Caki2 (cell line): ENCODE results near the gene CEP57. TPM values are rescaled to one million over a fixed set of nuclear protein-coding genes. Genes with fewer than 3 reads are reported as not detected.

ENCODE experiments used
- DNase-seq: peaks from one replicate; pipeline ENCODE4 v3.0.0-alpha.2; 2015; ENCODE audit warnings: low read depth
- in situ Hi-C: cut with HindIII; loops from 2 replicates; pipeline ENCODE4 v1.10.0; 2016; ENCODE audit warnings: low sequenced_read_pairs, low pct_unique_long_range_greater_than_20kb, mixed read lengths
- total RNA-seq: library from RNA; depleted of rRNA; stranded (reverse); fragments of >200 nt; shearing (Covaris generic); gene quantifications from 2 replicates; pipeline ENCODE4 v1.2.3, GENCODE V29; 2014; ENCODE audit warnings: low replicate concordance; rRNA removed

Gene CEP57
- 30.1 and 30.2 TPM in 2 replicates for total RNA-seq

- in situ Hi-C loops, result no loop called here
- peak; percentile 94 for DNase-seq
These were observed at the start of gene CEP57 for GRCh38 chr11:95790123-95790932. TSS of gene CEP57 (plus strand) at chr11:95790498. CDS start at chr11:95790699, 201 bp downstream.

GRCh38 chr11:95750101-95750500 lies 40.2 kb upstream of the CEP57 start:
- in situ Hi-C loops, result no loop called here
- no peak for DNase-seq

- DNase-seq, result no peak
- in situ Hi-C loops, result no loop called here
These were observed 38.8 kb upstream of the CEP57 start for GRCh38 chr11:95751515-95751914.

GRCh38 chr11:95760941-95761340 lies 29.4 kb upstream of the CEP57 start:
- in situ Hi-C loops, result no loop called here
- no peak for DNase-seq

DNA sequence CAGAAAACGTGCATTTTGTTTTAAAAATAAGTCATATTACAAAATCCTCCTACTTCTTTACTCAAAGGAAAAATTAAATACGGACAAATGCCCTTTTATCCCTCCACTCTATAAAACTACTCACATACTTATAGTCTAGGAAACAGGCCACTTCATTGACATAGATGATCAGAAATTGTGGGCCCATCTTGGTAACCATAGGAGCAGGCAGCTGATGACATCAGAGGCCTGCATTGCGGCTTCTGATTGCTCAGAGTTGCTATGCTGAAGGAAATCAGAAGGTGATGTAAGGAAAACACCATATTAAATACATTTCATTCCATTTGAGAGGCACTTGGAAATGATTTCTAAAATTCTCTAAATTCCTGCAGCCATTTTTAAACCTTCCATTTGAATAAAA lies 27.8 kb upstream of the CEP57 start:
- in situ Hi-C loops, result no loop called here
- DNase-seq, result no peak

GRCh38 chr11:95764267-95764898 lies 25.9 kb upstream of the CEP57 start:
- DNase-seq, result peak; percentile 20
- in situ Hi-C loops, result no loop called here

- in situ Hi-C loops, result no loop called here
- DNase-seq, result no peak
These were observed 23.6 kb upstream of the CEP57 start for GRCh38 chr11:95766701-95767100.

DNA sequence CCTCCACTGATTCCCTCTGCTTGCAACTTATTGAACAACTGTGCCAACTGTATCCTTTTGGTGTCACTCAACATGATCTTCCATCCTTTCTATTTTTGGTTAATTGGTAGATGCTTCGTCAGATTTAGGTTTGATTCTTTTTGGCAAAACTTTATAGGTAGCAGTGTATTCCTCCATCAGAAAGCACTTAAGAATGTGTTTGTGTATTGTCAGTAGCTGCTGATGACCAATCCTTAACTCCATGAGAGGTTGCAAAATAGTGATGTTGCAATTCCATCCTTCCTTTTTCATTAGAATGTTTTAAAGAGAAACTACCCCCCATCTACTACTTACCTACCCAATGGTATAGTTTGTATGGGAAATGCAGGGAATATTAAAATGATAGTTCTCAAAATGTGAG lies 22.8 kb upstream of the CEP57 start:
- DNase-seq, result no peak
- in situ Hi-C loops, result no loop called here

DNA sequence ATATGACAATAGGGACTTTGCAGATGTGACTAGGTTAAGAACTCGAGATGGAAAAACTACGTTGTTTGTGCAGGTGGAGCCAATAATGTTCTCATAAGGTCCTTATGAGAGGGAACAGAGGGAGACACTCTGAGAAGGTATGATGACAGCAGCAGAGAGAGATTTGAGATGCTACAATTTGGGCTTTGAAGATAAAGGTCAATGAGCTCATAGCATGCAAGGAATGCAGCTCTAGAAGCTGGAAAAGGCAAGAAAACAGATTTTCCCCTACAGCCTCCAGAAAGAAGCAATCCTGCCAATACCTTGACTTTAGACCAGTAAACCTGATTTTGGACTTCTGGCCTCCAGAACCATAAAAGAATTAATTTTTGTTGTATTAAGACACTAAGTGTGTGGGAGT lies 21.8 kb upstream of the CEP57 start:
- no peak for DNase-seq
- in situ Hi-C loops, result no loop called here

GRCh38 chr11:95776859-95777258 lies 13.4 kb upstream of the CEP57 start:
- in situ Hi-C loops, result no loop called here

GRCh38 chr11:95778699-95779098 lies 11.6 kb upstream of the CEP57 start:
- in situ Hi-C loops, result no loop called here

More at GRCh38 chr11:95776859-95777258, 13.4 kb upstream of the CEP57 start:
- no peak for DNase-seq

GRCh38 chr11:95780544-95780943 lies 9.8 kb upstream of the CEP57 start:
- DNase-seq, result no peak
- in situ Hi-C loops, result no loop called here

More at GRCh38 chr11:95778699-95779098, 11.6 kb upstream of the CEP57 start:
- no peak for DNase-seq

GRCh38 chr11:95788921-95789505 lies 1.3 kb upstream of the CEP57 start:
- DNase-seq, result peak; percentile 39
- in situ Hi-C loops, result no loop called here

- in situ Hi-C loops, result no loop called here
- peak; percentile 99 for DNase-seq
These were observed 684 bp upstream of the CEP57 start, which contains the start of gene FAM76B for GRCh38 chr11:95789506-95790122. TSS of gene FAM76B (minus strand) at chr11:95789782. CDS start at chr11:95789478, 304 bp downstream.

DNA sequence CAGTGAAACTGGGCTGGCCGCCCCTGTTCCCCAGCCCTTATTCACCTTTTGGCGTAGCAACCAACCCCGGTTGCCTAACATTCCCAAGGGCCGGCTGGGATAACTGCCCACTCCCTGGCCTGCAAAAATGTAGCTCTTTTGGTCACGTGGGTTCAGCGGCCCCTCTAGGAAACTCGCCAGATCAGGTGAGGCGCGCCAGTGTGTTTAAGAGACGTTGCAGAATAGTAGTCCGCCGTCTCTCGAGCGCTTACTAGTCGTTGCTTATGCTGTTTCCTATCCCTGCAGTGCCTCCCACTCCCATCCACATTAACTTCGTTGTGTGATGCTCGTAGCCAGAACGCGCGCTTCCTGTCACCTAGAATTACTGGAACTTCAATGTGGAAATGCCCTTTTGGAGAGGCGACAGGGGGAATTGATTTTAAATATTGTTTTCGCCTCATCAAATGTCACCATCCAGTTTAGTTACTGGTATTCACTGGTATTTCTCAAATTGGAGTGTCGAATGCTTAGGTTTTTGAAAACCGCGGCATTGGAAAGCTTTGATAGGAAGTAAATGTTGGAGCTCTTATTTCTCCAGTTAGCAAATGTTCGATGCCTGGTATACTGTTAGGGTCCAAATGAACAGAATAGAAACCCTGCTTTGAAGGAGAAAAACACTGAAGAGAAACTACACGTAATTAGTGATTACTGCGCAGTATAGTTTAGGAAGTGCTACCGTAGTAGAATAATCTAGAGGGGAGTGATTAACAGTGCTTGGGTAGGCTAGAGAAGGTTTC lies 823 bp downstream of the CEP57 start:
- DNase-seq, result peak; percentile 53
- in situ Hi-C loops, result no loop called here

DNA sequence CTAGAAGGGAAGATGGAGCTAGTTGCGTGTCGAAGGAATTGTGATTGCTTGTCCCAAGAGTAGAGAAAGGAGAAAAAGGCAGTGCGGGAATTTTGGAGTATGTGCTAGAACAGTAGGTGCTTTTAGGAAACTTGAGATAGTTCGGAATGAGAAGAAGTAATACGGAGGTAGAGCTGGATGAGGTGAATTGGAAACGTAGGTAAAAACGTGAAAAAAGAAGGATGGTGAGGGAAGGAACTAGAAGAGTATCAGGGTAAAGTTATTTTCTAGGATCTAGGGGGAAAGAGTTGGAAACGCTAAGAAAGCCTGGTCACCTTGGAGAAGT lies 1.4 kb downstream of the CEP57 start:
- no peak for DNase-seq
- in situ Hi-C loops, result no loop called here

DNA sequence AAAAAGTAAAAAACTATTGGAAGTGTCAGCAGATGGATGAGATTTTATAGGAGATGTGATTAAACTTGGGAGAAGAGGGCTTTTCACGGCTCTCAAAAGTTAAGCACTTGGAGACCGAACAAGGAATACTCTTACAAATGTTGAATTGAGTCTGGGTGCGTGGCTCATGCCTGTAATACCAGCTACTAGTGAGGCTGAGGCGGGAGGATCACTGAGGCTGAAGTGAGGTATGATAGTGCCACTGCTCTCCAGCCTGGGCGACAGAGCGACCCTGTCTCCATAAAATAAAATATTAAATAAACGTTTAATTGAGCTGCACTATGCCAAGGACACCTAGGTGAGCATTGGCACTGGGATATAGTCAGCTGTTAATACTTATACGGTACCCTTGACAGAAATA lies 1.9 kb downstream of the CEP57 start:
- DNase-seq, result no peak
- in situ Hi-C loops, result no loop called here

DNA sequence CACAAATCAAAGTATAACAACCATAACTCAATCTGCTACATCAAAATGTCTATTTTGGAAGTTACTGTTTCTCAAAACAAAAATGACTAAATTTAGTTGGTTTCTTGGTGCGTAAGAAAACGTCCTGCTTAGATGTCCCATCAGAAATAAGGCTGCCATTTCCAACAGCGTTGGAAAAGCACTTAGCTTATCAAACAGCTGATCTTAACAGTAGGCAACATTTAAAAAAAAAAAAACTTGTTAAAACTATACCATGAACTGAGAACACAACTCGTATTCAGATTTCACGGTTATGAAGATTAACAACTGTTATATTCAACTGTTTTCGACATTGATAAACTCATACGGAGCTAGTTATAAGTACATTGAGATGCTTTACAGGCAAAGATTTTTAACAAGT lies 2.4 kb downstream of the CEP57 start:
- in situ Hi-C loops, result no loop called here

More for the DNA sequence above, 2.4 kb downstream of the CEP57 start:
- DNase-seq, result no peak
